ENCODE results near the gene MED23.

MED23 gene

DNA sequence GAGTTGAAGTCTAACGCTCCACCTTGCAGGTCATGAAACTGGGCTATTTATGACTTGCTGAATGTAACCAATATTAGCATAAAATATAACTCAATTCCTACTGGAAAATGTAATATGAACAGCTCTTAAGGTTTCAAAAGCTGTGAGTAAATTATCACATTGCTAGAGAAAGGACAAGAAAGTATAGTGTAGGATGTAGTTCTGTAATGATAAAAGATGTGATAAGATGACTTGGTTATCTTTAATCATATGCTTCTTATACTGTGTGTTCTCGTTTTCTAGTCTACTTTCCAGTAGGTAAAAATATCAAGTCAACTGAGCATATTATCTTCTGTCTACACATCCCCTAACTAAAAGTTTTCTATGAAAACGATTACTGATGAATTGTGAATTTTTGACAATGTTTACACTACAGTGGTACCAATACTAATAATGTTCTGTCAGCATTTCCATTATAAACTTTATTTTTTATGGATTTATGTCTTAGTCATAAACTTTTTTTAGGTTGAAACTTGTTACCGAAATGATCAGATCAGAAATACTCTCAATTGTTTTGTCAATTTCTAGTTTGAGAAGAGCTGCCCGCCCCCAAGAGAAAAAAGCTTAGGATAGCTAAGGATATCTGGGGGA lies 14.6 kb downstream of the MED23 start:
- Histone ChIP-seq H3K4me3 (ENCODE audit: low read depth, low read length) (no peak overlapping the region), H3K9ac (ENCODE audit: low read length) (no peak overlapping the region), H3K36me3 (ENCODE audit: control insufficient read depth, insufficient read depth, low read length) (peaks cover 79% of the 10 kb centered on the region), H3K4me1 (ENCODE audit: control insufficient read depth, insufficient read depth, low read length) (no peaks in the 10 kb centered on the region), H3K27ac (ENCODE audit: low read depth, low read length) (no peak overlapping the region), H3K27me3 (ENCODE audit: control insufficient read depth, insufficient read depth, low read length) (no peaks in the 10 kb centered on the region), H3K9me3 (ENCODE audit: control insufficient read depth, insufficient read depth, low read depth, low read length) (no peaks in the 10 kb centered on the region)

DNA sequence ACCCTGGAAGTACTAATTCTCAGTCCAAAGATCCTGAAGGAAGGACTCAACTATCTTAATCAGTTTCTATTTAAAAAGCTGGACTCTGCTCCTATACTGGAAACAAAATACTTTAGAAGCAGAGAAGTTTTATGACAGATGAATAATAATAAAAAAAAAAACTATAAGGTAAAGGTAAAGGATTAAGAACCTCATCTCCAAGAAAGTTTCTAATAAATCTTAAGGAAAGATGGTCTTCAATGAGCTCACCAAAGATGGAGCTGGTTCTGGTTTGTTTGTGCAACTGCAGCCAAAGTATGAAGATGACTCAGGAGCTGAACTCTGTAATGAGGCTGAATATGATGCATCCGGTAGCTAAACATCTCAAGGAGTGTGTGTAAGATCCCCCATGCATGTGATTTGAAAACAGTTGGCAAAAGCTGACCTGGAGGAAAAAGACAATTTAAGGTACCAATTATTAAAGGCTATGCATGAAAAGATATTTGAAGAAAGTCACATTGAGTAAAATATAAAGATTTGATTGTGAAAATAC lies 25.2 kb downstream of the MED23 start:
- Histone ChIP-seq H3K4me1 (ENCODE audit: control insufficient read depth, insufficient read depth, low read length) (no peaks in the 10 kb centered on the region), H3K27ac (ENCODE audit: low read depth, low read length) (no peak overlapping the region), H3K9me3 (ENCODE audit: control insufficient read depth, insufficient read depth, low read depth, low read length) (no peaks in the 10 kb centered on the region), H3K36me3 (ENCODE audit: control insufficient read depth, insufficient read depth, low read length) (peaks cover 89% of the 10 kb centered on the region), H3K27me3 (ENCODE audit: control insufficient read depth, insufficient read depth, low read length) (no peaks in the 10 kb centered on the region), H3K9ac (ENCODE audit: low read length) (no peak overlapping the region), H3K4me3 (ENCODE audit: low read depth, low read length) (no peak overlapping the region)

DNA sequence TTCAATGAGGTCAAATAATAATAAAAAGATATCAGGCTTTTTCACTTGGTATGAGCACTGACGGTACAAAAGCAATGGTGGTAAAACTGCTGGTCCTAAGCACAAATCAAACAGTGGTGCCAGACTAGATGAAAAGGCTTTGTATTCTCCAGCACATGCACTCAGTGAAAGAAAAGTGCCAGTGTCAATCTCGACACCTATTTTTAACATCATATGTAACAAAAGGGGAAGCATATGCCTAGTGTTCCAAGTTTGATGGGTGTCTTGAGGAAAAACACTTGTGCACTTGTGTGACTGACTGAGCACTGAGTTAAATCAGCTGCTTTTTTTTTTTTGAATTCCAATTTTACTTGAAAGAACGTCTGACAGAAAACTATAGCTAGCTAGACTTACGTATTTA lies 27.3 kb downstream of the MED23 start:
- Histone ChIP-seq H3K27ac (ENCODE audit: low read depth, low read length) (no peak overlapping the region), H3K4me3 (ENCODE audit: low read depth, low read length) (no peak overlapping the region), H3K9ac (ENCODE audit: low read length) (no peak overlapping the region), H3K36me3 (ENCODE audit: control insufficient read depth, insufficient read depth, low read length) (peaks cover 88% of the 10 kb centered on the region), H3K4me1 (ENCODE audit: control insufficient read depth, insufficient read depth, low read length) (no peaks in the 10 kb centered on the region), H3K27me3 (ENCODE audit: control insufficient read depth, insufficient read depth, low read length) (no peaks in the 10 kb centered on the region), H3K9me3 (ENCODE audit: control insufficient read depth, insufficient read depth, low read depth, low read length) (no peaks in the 10 kb centered on the region)

DNA sequence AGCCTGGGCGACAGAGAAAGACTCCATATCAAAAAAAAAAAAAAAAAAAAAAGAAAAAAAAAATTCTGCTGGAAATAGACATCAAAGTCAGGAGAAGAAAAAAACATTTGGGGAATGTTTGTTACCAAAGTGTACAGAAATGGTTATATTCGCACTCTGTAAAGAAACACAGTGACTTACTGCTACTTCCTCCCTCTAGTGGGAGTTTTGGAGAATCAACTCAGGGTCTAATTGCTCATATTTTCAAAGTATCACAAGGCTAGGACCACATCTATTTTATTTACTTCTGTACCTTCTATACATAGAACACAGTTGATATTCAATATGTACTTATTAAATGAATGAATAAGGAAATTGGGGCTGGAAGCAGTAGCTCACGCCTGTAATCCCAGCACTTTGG lies 30.6 kb downstream of the MED23 start:
- Histone ChIP-seq H3K27me3 (ENCODE audit: control insufficient read depth, insufficient read depth, low read length) (no peaks in the 10 kb centered on the region), H3K4me3 (ENCODE audit: low read depth, low read length) (no peak overlapping the region), H3K9me3 (ENCODE audit: control insufficient read depth, insufficient read depth, low read depth, low read length) (no peaks in the 10 kb centered on the region), H3K4me1 (ENCODE audit: control insufficient read depth, insufficient read depth, low read length) (no peaks in the 10 kb centered on the region), H3K36me3 (ENCODE audit: control insufficient read depth, insufficient read depth, low read length) (peaks cover 89% of the 10 kb centered on the region), H3K27ac (ENCODE audit: low read depth, low read length) (no peak overlapping the region), H3K9ac (ENCODE audit: low read length) (no peak overlapping the region)

DNA sequence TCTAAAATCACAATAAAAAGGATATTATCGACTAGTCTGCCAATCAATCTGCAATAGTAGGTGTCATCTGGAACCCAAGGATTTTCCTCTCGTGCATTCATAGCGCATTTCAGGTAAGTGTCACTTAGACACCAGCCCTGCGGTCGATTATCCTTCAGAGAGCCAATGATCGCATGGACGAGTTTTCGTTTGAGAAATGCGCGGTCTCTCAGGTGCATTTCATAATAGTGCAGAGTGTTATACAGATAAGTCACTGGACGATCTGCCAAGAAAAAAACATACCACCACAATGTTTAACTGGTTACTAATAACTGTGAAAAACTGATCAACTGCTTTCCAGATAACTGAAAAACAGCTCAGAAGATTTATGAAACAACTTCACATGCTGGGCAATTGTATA lies 34.0 kb downstream of the MED23 start:
- Histone ChIP-seq H3K27me3 (ENCODE audit: control insufficient read depth, insufficient read depth, low read length) (no peaks in the 10 kb centered on the region), H3K27ac (ENCODE audit: low read depth, low read length) (no peak overlapping the region), H3K9ac (ENCODE audit: low read length) (no peak overlapping the region), H3K9me3 (ENCODE audit: control insufficient read depth, insufficient read depth, low read depth, low read length) (no peaks in the 10 kb centered on the region), H3K36me3 (ENCODE audit: control insufficient read depth, insufficient read depth, low read length) (peaks cover 85% of the 10 kb centered on the region), H3K4me3 (ENCODE audit: low read depth, low read length) (no peak overlapping the region), H3K4me1 (ENCODE audit: control insufficient read depth, insufficient read depth, low read length) (no peaks in the 10 kb centered on the region)

DNA sequence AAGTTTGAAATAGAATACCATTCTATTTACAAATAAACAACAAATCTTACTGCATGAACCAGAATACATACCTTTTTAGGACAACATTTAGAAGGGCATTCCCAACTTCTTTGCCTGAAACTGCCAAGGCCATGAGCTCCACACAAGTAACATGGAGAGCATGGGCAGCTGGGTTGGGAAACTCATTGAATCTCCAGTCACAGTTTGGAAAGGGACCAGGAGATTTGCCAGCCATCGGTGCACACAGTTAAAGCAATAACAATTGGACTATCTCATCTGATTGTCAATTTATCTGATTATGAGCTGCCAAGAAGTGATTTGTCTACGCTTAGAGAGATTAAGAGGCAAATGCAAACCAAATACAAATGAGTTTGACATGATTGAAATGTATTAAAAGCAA lies 35.1 kb downstream of the MED23 start:
- H3K4me1 ChIP-seq (ENCODE audit: control insufficient read depth, insufficient read depth, low read length), result no peaks in the 10 kb centered on the region
- H3K27ac ChIP-seq (ENCODE audit: low read depth, low read length), result no peak overlapping the region
- H3K27me3 ChIP-seq (ENCODE audit: control insufficient read depth, insufficient read depth, low read length), result no peaks in the 10 kb centered on the region
- no peaks in the 10 kb centered on the region for H3K9me3 ChIP-seq (ENCODE audit: control insufficient read depth, insufficient read depth, low read depth, low read length)
- H3K9ac ChIP-seq (ENCODE audit: low read length), result no peak overlapping the region
- peaks cover 85% of the 10 kb centered on the region for H3K36me3 ChIP-seq (ENCODE audit: control insufficient read depth, insufficient read depth, low read length)
- no peak overlapping the region for H3K4me3 ChIP-seq (ENCODE audit: low read depth, low read length)

DNA sequence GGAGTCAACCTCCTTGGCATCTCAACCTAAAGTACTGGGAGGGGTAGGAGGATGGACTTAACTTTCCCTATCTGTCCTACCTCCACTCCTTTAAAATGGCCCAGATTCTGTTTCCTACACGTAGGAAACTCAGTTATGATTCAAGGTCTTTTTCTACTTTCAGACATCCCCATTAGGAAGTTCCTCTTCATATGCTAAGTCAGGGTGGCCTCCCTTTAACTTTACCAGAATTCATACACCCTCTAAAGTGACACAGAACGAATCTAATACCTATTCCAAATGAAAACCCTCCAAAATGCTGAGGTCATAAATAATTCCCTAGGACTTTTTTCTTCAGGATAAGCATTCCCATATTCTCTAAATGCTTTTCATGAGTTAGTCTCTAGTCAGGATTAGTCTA lies 39.4 kb downstream of the MED23 start:
- no peak overlapping the region for H3K9ac ChIP-seq (ENCODE audit: low read length)
- no peaks in the 10 kb centered on the region for H3K9me3 ChIP-seq (ENCODE audit: control insufficient read depth, insufficient read depth, low read depth, low read length)
- peaks cover 73% of the 10 kb centered on the region for H3K36me3 ChIP-seq (ENCODE audit: control insufficient read depth, insufficient read depth, low read length)
- H3K4me3 ChIP-seq (ENCODE audit: low read depth, low read length), result no peak overlapping the region
- H3K27ac ChIP-seq (ENCODE audit: low read depth, low read length), result no peak overlapping the region
- H3K27me3 ChIP-seq (ENCODE audit: control insufficient read depth, insufficient read depth, low read length), result no peaks in the 10 kb centered on the region
- H3K4me1 ChIP-seq (ENCODE audit: control insufficient read depth, insufficient read depth, low read length), result no peaks in the 10 kb centered on the region

DNA sequence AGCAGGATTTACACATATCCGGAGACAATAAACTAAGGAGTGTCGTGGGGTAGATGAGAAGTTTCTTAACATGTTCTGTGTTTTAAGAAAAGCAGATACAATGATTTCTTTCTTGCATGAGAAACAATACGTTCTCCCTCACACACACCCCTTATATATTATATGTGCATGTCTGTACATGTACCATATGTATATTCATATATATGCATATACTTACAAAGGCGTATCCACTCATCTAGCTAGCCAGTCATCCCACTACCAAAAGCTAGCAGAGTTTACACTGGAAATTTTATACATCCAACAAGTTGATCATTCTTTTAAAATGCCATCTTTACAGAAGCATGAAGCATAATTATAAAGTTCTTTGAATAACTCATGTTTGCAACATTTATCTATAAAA lies 40.1 kb downstream of the MED23 start:
- Histone ChIP-seq H3K9ac (ENCODE audit: low read length) (no peak overlapping the region), H3K9me3 (ENCODE audit: control insufficient read depth, insufficient read depth, low read depth, low read length) (no peaks in the 10 kb centered on the region), H3K4me3 (ENCODE audit: low read depth, low read length) (no peak overlapping the region), H3K27ac (ENCODE audit: low read depth, low read length) (no peak overlapping the region), H3K27me3 (ENCODE audit: control insufficient read depth, insufficient read depth, low read length) (no peaks in the 10 kb centered on the region), H3K36me3 (ENCODE audit: control insufficient read depth, insufficient read depth, low read length) (peaks cover 76% of the 10 kb centered on the region), H3K4me1 (ENCODE audit: control insufficient read depth, insufficient read depth, low read length) (no peaks in the 10 kb centered on the region)

DNA sequence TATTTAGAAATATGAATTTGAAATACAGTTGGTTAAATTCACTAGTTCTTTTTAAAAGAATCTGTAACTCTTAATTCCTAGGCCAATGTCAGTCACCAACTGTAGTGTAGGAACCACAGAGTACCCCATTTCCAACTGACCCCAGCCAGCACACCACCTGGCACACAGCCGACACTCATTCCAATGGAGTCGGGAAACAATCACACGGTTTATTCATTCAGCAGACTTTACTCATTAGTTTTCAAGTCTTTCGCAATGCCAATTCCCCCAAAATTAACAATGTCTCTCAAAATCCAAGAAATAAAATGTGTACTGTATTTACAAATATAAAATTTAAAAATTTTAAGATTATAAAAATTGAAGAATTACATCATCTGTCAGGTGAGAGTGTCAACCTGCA lies 41.5 kb downstream of the MED23 start:
- Histone ChIP-seq H3K36me3 (ENCODE audit: control insufficient read depth, insufficient read depth, low read length) (peaks cover 70% of the 10 kb centered on the region), H3K9ac (ENCODE audit: low read length) (no peak overlapping the region), H3K27ac (ENCODE audit: low read depth, low read length) (no peak overlapping the region)

DNA sequence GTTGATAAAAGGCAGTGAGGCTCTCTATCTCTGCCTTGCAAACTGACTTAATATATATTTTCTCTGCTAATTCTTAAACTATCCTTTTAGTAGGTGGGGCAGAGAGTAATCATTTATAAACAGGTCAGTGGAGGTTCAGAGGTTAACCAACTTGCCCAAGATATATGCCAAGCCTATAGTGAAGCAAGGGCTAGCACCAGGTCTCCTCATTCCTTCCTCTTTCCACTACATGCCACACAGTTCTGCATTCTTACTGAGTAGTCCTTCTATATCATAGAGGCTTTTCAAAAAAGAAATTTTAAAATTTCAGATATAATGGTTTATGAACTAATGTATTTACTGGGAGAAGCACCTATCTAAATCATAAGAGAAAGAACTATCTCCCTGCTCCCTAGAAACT lies 46.5 kb downstream of the MED23 start:
- H3K36me3 ChIP-seq (ENCODE audit: control insufficient read depth, insufficient read depth, low read length), result peaks cover 42% of the 10 kb centered on the region

More for the DNA sequence above, 41.5 kb downstream of the MED23 start:
- Histone ChIP-seq H3K4me3 (ENCODE audit: low read depth, low read length) (no peak overlapping the region), H3K27me3 (ENCODE audit: control insufficient read depth, insufficient read depth, low read length) (no peaks in the 10 kb centered on the region), H3K4me1 (ENCODE audit: control insufficient read depth, insufficient read depth, low read length) (no peaks in the 10 kb centered on the region), H3K9me3 (ENCODE audit: control insufficient read depth, insufficient read depth, low read depth, low read length) (no peaks in the 10 kb centered on the region)

DNA sequence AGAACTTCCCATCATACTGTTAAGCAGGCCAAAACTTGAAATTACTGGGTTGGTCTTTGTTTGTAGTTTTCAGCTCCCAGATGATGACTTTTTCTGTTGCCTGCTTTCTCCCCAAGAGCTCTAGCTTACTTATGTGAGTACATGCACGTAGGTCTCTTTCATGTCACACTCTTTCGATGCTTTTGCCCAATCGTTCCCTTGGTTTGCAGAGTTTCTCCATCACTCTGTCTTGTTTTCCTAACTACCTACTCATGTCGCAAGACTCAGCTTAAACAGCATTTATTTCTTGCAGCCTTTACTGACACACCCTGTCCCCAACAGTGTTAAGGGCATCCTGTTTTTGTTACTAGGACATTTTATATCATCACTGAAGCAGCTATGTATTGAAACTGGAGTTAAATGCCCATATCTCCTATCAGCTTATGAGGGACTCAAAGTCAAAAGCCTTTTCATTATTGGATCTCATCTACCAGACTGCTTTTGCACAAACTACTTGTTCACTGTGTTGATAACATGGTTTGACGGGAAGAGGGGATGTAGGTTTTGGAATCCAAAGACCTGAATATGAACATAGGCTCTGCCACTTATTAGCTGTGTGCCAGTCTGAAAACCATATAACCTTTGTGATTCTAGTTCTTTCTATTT lies 52.1 kb downstream of the MED23 start:
- Histone ChIP-seq H3K9me3 (ENCODE audit: control insufficient read depth, insufficient read depth, low read depth, low read length) (no peaks in the 10 kb centered on the region), H3K4me3 (ENCODE audit: low read depth, low read length) (no peak overlapping the region), H3K9ac (ENCODE audit: low read length) (no peak overlapping the region), H3K27me3 (ENCODE audit: control insufficient read depth, insufficient read depth, low read length) (no peaks in the 10 kb centered on the region), H3K36me3 (ENCODE audit: control insufficient read depth, insufficient read depth, low read length) (peaks cover 15% of the 10 kb centered on the region), H3K27ac (ENCODE audit: low read depth, low read length) (no peak overlapping the region), H3K4me1 (ENCODE audit: control insufficient read depth, insufficient read depth, low read length) (peaks cover 11% of the 10 kb centered on the region; the same call in 1 of the 2 replicates)

More for the DNA sequence above, 46.5 kb downstream of the MED23 start:
- no peaks in the 10 kb centered on the region for H3K9me3 ChIP-seq (ENCODE audit: control insufficient read depth, insufficient read depth, low read depth, low read length)
- H3K4me1 ChIP-seq (ENCODE audit: control insufficient read depth, insufficient read depth, low read length), result peaks cover 2% of the 10 kb centered on the region; the same call in 1 of the 2 replicates
- no peaks in the 10 kb centered on the region for H3K27me3 ChIP-seq (ENCODE audit: control insufficient read depth, insufficient read depth, low read length)
- no peak overlapping the region for H3K4me3 ChIP-seq (ENCODE audit: low read depth, low read length)
- H3K27ac ChIP-seq (ENCODE audit: low read depth, low read length), result no peak overlapping the region
- no peak overlapping the region for H3K9ac ChIP-seq (ENCODE audit: low read length)

Measured in HUES6 (cell line).